Omental fat pad (tissue), 4 donors: ENCODE results near the gene CEP131. TPM values are rescaled to one million over a fixed set of nuclear protein-coding genes. Genes with fewer than 3 reads are reported as not detected.

Experiments used
- ATAC-seq: fragments of 150-250 bp; one replicate; pipeline ENCODE4 v1.9.1; 2016; ENCODE audit warnings: mild to moderate bottlenecking, moderate library complexity; ENCODE audit not compliant: low FRiP score
- DNase-seq: peaks from one replicate; pipeline ENCODE4 v3.0.0-alpha.2; 2019; ENCODE audit warnings: low spot score
- CTCF ChIP-seq, 3 donors: fragments of 450-650 bp; IDR thresholded peaks; one replicate each; pipeline ENCODE4 v1.5.1; 2016 to 2017; ENCODE audit warnings: antibody characterized with exemption in 3 of 3, mild to moderate bottlenecking in 3 of 3, moderate library complexity in 2 of 3
- total RNA-seq, 4 donors: library from RNA; depleted of rRNA; stranded (reverse); fragments of >200 nt; gene quantifications; one replicate each; pipeline ENCODE4 v1.1.0, GENCODE V29; 2016

Gene CEP131
- total RNA-seq, 4 donors from 2014 or later, result 3.0 to 11.5 (median 5.6) TPM

- DNase-seq (no peak), ATAC-seq (no peak)
- TF ChIP-seq CTCF (IDR thresholded peaks at IDR 0.05), result no peak
Observed at GRCh38 chr17:81263371-81264181, 40.8 kb upstream of the CEP131 start.

- no peak for DNase-seq
- TF ChIP-seq CTCF (IDR thresholded peaks at IDR 0.05), result no peak
- ATAC-seq, result no peak
Observed at GRCh38 chr17:81261582-81262336, 39.0 kb upstream of the CEP131 start.

DNA sequence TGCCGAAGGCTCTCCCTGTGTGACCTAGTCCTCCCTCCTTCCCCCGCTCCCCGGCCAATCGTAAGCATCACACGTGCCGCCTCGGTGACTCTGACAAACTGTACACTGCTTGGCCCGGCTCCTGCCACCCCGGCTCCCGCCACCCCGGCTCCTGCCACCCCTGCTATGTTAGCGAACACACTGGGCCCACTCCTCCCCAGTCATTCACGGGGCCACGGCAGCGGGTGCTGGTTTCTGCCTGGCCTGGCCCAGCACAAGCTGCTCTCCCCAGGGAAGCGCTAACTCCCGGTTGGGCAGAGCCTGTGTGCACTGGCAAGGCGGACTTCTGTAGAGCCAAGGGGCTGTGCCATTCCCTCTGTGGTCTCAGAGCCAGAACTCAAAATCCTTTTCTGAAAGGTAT lies 38.3 kb upstream of the CEP131 start:
- TF ChIP-seq CTCF (IDR thresholded peaks at IDR 0.05), result no peak
- ATAC-seq (no peak), DNase-seq (no peak)

DNA sequence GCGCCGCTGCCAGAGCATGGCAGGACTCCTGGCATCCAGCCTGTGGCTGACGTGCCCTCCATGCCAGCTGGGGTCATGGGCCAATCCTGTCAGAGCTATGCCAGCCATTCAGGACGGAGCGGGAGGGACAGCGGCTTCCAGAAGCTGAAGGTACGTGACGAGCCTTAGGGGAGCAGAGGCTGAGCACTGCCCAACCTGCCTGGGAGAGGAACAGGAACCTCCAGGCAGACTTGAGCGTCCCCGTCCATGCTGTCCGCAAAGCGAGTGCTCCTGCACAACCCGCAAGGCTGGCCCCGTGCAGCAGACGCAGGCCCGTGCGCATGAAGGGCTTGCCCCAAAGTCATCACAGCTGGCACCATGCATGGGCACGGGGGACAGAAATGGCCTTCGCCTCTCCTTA lies 37.9 kb upstream of the CEP131 start:
- DNase-seq (no peak), ATAC-seq (no peak)
- TF ChIP-seq CTCF (IDR thresholded peaks at IDR 0.05), result no peak

DNA sequence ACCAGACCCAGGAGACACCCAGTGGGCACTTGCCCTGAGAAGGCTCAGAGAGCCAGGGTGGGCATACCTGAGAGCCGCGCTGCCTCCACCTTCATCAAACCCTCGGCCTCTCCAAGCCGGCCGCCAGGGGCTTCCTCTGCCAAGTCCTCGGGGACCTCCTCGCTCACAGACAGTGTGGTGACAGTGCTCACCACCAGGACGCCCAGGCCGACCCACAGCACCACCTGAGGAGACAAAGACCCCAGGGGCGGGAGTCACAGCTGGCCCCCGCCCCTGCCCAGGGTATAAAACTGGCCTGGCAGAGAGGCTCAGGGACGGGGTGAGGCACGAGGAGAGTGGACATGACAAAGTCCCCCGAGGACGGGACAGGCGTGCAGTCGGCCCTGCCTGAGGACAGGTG lies 37.4 kb upstream of the CEP131 start:
- DNase-seq, result no peak
- TF ChIP-seq CTCF (IDR thresholded peaks at IDR 0.05), result no peak
- ATAC-seq, result no peak

- no peak for TF ChIP-seq CTCF (IDR thresholded peaks at IDR 0.05)
- DNase-seq, result no peak
- ATAC-seq, result no peak
Observed at GRCh38 chr17:81259058-81259605, 36.4 kb upstream of the CEP131 start.
